IPS DF 6.9 (cell line): ENCODE measurements around the gene MATK.

ENCODE experiments used
- DNase-seq: peaks from one replicate; pipeline ENCODE4 v3.0.0-alpha.2; 2013; ENCODE audit warnings: low read depth, low spot score
- H3K27ac ChIP-seq: one replicate; pipeline ENCODE4 v1.5.1; 2013; ENCODE audit warnings: low read length, control low read depth
- H3K27me3 ChIP-seq: 2 replicates; pipeline ENCODE4 v1.6.1; 2013; ENCODE audit warnings: mild to moderate bottlenecking, low read length; ENCODE audit not compliant: control insufficient read depth, insufficient read depth
- H3K36me3 ChIP-seq: 2 replicates; pipeline ENCODE4 v1.6.1; 2013; ENCODE audit warnings: low read length; ENCODE audit not compliant: control insufficient read depth, insufficient read depth
- H3K4me1 ChIP-seq: 2 replicates; pipeline ENCODE4 v1.6.1; 2013; ENCODE audit warnings: low read length; ENCODE audit not compliant: control insufficient read depth, insufficient read depth
- H3K4me3 ChIP-seq: 2 replicates; pipeline ENCODE4 v1.5.1; 2013; ENCODE audit warnings: mild to moderate bottlenecking, low read length
- H3K9me3 ChIP-seq: 2 replicates; pipeline ENCODE4 v1.6.1; 2013; ENCODE audit warnings: low read length, inconsistent platforms; ENCODE audit not compliant: control insufficient read depth, insufficient read depth
- WGBS: extraction: QIAGEN DNeasy Blood & Tissue Kit; methylation state at CpG from one replicate; pipeline ENCODE4 v1.1.7; 2013; ENCODE audit warnings: mixed read lengths, missing lambda C conversion rate; ENCODE audit not compliant: insufficient read length, insufficient coverage; 5-methylcytosine and 5-hydroxymethylcytosine counted together

The MATK gene

GRCh38 chr19:3736106-3736724, 50.0 kb downstream of the MATK start:
- Histone ChIP-seq H3K9me3 (no peaks in the 10 kb centered on the region), H3K36me3 (0 out of 2 replicates have a peak, but pooled peaks cover 4% of the 10 kb centered on the region), H3K4me3 (no peak overlapping the region), H3K27me3 (no peaks in the 10 kb centered on the region), H3K4me1 (no peaks in the 10 kb centered on the region), H3K27ac (no peak overlapping the region)
- WGBS = no CpG with 5 or more reads among the region's 21 CpGs
- no peak for DNase-seq

DNA sequence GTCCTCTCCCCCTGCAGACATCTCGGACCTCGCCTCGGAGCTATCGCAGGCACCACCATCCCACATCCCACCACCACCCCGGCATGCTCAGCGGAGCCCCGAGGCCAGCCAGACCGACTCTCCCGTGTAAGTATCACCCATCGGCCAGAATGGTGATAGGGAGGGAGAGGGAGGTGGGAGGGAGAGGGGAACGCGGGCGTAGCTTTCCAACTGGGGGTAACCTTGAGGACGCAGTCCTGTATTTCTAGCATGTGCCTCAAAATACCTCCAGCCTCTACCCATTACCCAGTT, 51.9 kb downstream of the MATK start:
- H3K4me3 ChIP-seq = no peak overlapping the region
- no peak overlapping the region for H3K27ac ChIP-seq
- WGBS = no CpG with 5 or more reads among the region's 14 CpGs
- H3K27me3 ChIP-seq = no peaks in the 10 kb centered on the region
- H3K9me3 ChIP-seq = no peaks in the 10 kb centered on the region
- H3K4me1 ChIP-seq = no peaks in the 10 kb centered on the region
- H3K36me3 ChIP-seq = 0 out of 2 replicates have a peak, but pooled peaks cover 4% of the 10 kb centered on the region
- DNase-seq = no peak

GRCh38 chr19:3733549-3734309, 52.5 kb downstream of the MATK start:
- no peaks in the 10 kb centered on the region for H3K9me3 ChIP-seq
- H3K4me3 ChIP-seq = no peak overlapping the region
- no CpG with 5 or more reads among the region's 20 CpGs for WGBS
- H3K36me3 ChIP-seq = 0 out of 2 replicates have a peak, but pooled peaks cover 4% of the 10 kb centered on the region
- no peak for DNase-seq
- H3K4me1 ChIP-seq = no peaks in the 10 kb centered on the region
- no peaks in the 10 kb centered on the region for H3K27me3 ChIP-seq
- H3K27ac ChIP-seq = no peak overlapping the region

- Histone ChIP-seq H3K27me3 (no peaks in the 10 kb centered on the region), H3K27ac (no peak overlapping the region), H3K4me3 (no peak overlapping the region), H3K9me3 (no peaks in the 10 kb centered on the region), H3K36me3 (0 out of 2 replicates have a peak, but pooled peaks cover 2% of the 10 kb centered on the region), H3K4me1 (no peaks in the 10 kb centered on the region)
- WGBS = no CpG with 5 or more reads among the region's 1 CpG
- DNase-seq = no peak
Observed at GRCh38 chr19:3732108-3732507, 54.1 kb downstream of the MATK start.

- no peaks in the 10 kb centered on the region for H3K9me3 ChIP-seq
- no peak for DNase-seq
- H3K4me3 ChIP-seq = no peak overlapping the region
- H3K36me3 ChIP-seq = no peaks in the 10 kb centered on the region
- no peaks in the 10 kb centered on the region for H3K27me3 ChIP-seq
- H3K4me1 ChIP-seq = no peaks in the 10 kb centered on the region
- WGBS = no CpG with 5 or more reads among the region's 32 CpGs
- H3K27ac ChIP-seq = no peak overlapping the region
Observed at GRCh38 chr19:3730457-3730958, 55.7 kb downstream of the MATK start.
